Type B pancreatic cell (in vitro differentiated cells): ENCODE results near the gene LTBP3. TPM values are rescaled to one million over a fixed set of nuclear protein-coding genes. Genes with fewer than 3 reads are reported as not detected.

Experiments
- DNase-seq: peaks from one replicate; pipeline ENCODE4 v3.0.0; 2021; ENCODE audit warnings: mixed read lengths; ENCODE audit not compliant: unreplicated experiment; ENCODE audit errors: extremely low spot score
- H3K27ac Mint-ChIP-seq: 2 replicates; pipeline ENCODE4 v1.8.0; 2021; ENCODE audit warnings: mild to moderate bottlenecking, mixed read lengths
- H3K27me3 Mint-ChIP-seq: 2 replicates; pipeline ENCODE4 v1.8.0; 2021; ENCODE audit warnings: mixed read lengths
- H3K36me3 Mint-ChIP-seq: 2 replicates; pipeline ENCODE4 v1.8.0; 2021; ENCODE audit warnings: mixed read lengths
- H3K4me1 Mint-ChIP-seq: one replicate; pipeline ENCODE4 v1.8.0; 2021; ENCODE audit warnings: mixed read lengths; ENCODE audit not compliant: unreplicated experiment
- H3K4me3 Mint-ChIP-seq: 2 replicates; pipeline ENCODE4 v1.8.0; 2021; ENCODE audit warnings: mild to moderate bottlenecking, mixed read lengths
- H3K9me3 Mint-ChIP-seq: 2 replicates; pipeline ENCODE4 v1.8.0; 2021; ENCODE audit warnings: mixed read lengths
- CTCF ChIP-seq: fragments of 200-600 bp; sonication (generic); conservative IDR thresholded peaks from 2 replicates; pipeline ENCODE4 v1.5.0; 2021; ENCODE audit warnings: antibody characterized with exemption, mild to moderate bottlenecking
- total RNA-seq: library from RNA; stranded (reverse); gene quantifications from 2 replicates; pipeline ENCODE4 v1.2.1, GENCODE V29; 2021; ENCODE audit warnings: low replicate concordance

LTBP3 gene
- total RNA-seq, 1 donor from 2014 or later: 71.8 TPM

GRCh38 chr11:65528819-65529350 lies 29.3 kb downstream of the LTBP3 start:
- no peaks in the 10 kb centered on the region for H3K27me3 Mint-ChIP-seq
- peaks cover 13% of the 10 kb centered on the region for H3K4me1 Mint-ChIP-seq
- H3K36me3 Mint-ChIP-seq: peaks cover 7% of the 10 kb centered on the region
- no peak for TF ChIP-seq CTCF
- peak overlapping the region; percentile 27 for H3K4me3 Mint-ChIP-seq
- H3K9me3 Mint-ChIP-seq: no peaks in the 10 kb centered on the region
- peak overlapping the region; percentile 32 for H3K27ac Mint-ChIP-seq
- DNase-seq: no peak

- Mint-ChIP-seq H3K36me3 (peaks cover 7% of the 10 kb centered on the region), H3K9me3 (no peaks in the 10 kb centered on the region)
Measured at GRCh38 chr11:65526744-65527143, 31.4 kb downstream of the LTBP3 start.

GRCh38 chr11:65525546-65526480 lies 32.3 kb downstream of the LTBP3 start:
- Mint-ChIP-seq H3K4me3 (peak overlapping the region; percentile 89), H3K27ac (peak overlapping the region; percentile 21), H3K27me3 (no peaks in the 10 kb centered on the region), H3K4me1 (peaks cover 29% of the 10 kb centered on the region), H3K9me3 (no peaks in the 10 kb centered on the region), H3K36me3 (peaks cover 7% of the 10 kb centered on the region)
- TF ChIP-seq CTCF: no peak
- DNase-seq: no peak

More at GRCh38 chr11:65526744-65527143, 31.4 kb downstream of the LTBP3 start:
- Mint-ChIP-seq H3K4me1 (peaks cover 27% of the 10 kb centered on the region), H3K4me3 (peak overlapping the region; percentile 89), H3K27ac (no peak overlapping the region), H3K27me3 (no peaks in the 10 kb centered on the region)
- DNase-seq: no peak
- no peak for TF ChIP-seq CTCF

- peaks cover 3% of the 10 kb centered on the region for H3K36me3 Mint-ChIP-seq
- peak; percentile 89 for DNase-seq
Measured at GRCh38 chr11:65524741-65525545, 33.2 kb downstream of the LTBP3 start, which contains the start of gene SCYL1. Gene SCYL1 (plus strand): TSS chr11:65525083. CDS start chr11:65525154, 71 bp downstream.

More at GRCh38 chr11:65524741-65525545, 33.2 kb downstream of the LTBP3 start, which contains the start of gene SCYL1:
- Mint-ChIP-seq H3K4me3 (peak within 1 kb of the TSS; percentile 89), H3K27me3 (no peaks in the 10 kb centered on the region), H3K27ac (peak within 1 kb of the TSS; percentile 68), H3K9me3 (no peaks in the 10 kb centered on the region), H3K4me1 (peaks cover 29% of the 10 kb centered on the region)
- no peak for TF ChIP-seq CTCF
